ENCODE results near the gene WWOX. TPM values are rescaled to one million over a fixed set of nuclear protein-coding genes. Genes with fewer than 3 reads are reported as not detected.
A peak's percentile ranks its signal among the peaks of the same experiment; 100 is the strongest.

The WWOX gene
- total and polyA plus RNA-seq, 2 of the 13 experiments (the other 11 are each of a cell fraction or from before 2014, with no cell fraction given): 9.1 to 37.4 TPM

DNA sequence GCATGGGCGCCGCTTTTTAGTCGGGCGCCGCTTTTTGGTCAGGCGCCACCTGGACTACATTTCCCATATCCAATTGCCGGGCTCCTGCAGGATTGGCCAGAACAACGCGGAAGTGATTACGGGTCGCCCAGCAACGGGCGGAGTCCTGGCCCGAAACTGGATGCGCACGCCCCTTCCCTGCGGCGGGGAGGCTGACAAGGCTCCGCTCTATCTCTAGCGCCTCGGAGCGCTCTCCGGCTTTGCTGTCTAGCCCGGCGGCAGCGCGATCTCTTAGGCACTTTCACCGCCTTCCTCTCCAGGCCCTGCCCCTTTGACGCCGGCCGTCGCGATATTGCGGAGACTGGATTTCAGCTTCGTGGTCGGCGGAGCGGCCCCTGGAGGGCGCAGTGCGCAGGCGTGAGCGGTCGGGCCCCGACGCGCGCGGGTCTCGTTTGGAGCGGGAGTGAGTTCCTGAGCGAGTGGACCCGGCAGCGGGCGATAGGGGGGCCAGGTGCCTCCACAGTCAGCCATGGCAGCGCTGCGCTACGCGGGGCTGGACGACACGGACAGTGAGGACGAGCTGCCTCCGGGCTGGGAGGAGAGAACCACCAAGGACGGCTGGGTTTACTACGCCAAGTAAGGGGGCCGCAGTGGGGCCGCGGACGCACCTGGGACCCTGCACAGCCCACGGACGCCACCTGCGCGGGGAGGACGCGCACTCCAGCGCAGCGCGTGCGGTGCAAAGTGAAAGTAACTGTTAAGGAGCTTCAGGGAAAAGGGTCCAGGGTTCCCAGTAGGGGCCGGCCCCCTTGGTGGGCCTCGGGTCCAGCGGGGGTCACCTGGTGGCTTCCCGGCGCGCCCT lies at the start of gene WWOX (continued):
- TF ChIP-seq ZNF367 (CRISPR knock-in tag; IDR thresholded peaks at IDR 0.05; ENCODE audit: borderline replicate concordance) (peak; percentile 90; the same call in 1 of the 2 replicates), SP4 (CRISPR knock-in tag; IDR thresholded peaks at IDR 0.05) (0 out of 2 replicates have a peak, but pooled peaks have one; percentile 46), ZBTB20 (CRISPR knock-in tag; IDR thresholded peaks at IDR 0.05; ENCODE audit: borderline replicate concordance, low read depth) (peak; percentile 87), SIN3A (IDR thresholded peaks at IDR 0.05; ENCODE audit: borderline replicate concordance, low read depth, low read length) (peak; percentile 81; the same call in 1 of the 2 replicates), NFE2L1 (CRISPR knock-in tag; IDR thresholded peaks at IDR 0.05; ENCODE audit: borderline replicate concordance) (no peak), CAMTA2 (CRISPR knock-in tag; IDR thresholded peaks at IDR 0.05; ENCODE audit: borderline replicate concordance) (peak; percentile 84; the same call in 1 of the 2 replicates), MYC (CRISPR knock-in tag; IDR thresholded peaks at IDR 0.05; ENCODE audit: borderline replicate concordance) (peak; percentile 92), ZNF292 (CRISPR knock-in tag; IDR thresholded peaks at IDR 0.05; ENCODE audit: borderline replicate concordance, low read depth) (peak; percentile 5; the same call in 1 of the 2 replicates), NKX3-1 (CRISPR knock-in tag; IDR thresholded peaks at IDR 0.05) (peak; percentile 84), ZNF550 (CRISPR knock-in tag; IDR thresholded peaks at IDR 0.05; ENCODE audit: borderline replicate concordance) (peak; percentile 89; the same call in 1 of the 2 replicates), ZNF143 (CRISPR knock-in tag; IDR thresholded peaks at IDR 0.05) (peak; percentile 94), HNF1B (CRISPR knock-in tag; IDR thresholded peaks at IDR 0.05) (peak; percentile 96), POLR2A (IDR thresholded peaks at IDR 0.05; ENCODE audit: insufficient read depth in 1 of 2, low read depth in 2 of 2, low read length in 2 of 2) (peak; percentile 86 to 93), KAT7 (CRISPR knock-in tag; IDR thresholded peaks at IDR 0.05; ENCODE audit: borderline replicate concordance) (peak; percentile 94), ZNF263 (CRISPR knock-in tag; IDR thresholded peaks at IDR 0.05) (peak; percentile 33; the same call in 1 of the 2 replicates), ZNF720 (CRISPR knock-in tag; IDR thresholded peaks at IDR 0.05) (peak; percentile 94), ZNF607 (CRISPR knock-in tag; IDR thresholded peaks at IDR 0.05; ENCODE audit: borderline replicate concordance) (peak; percentile 66), ESRRA (CRISPR knock-in tag; IDR thresholded peaks at IDR 0.05; ENCODE audit: low read depth) (peak; percentile 75), NAIF1 (CRISPR knock-in tag; IDR thresholded peaks at IDR 0.05; ENCODE audit: borderline replicate concordance) (peak; percentile 83), ZNF773 (CRISPR knock-in tag; IDR thresholded peaks at IDR 0.05; ENCODE audit: borderline replicate concordance) (no peak), CCDC6 (CRISPR knock-in tag; IDR thresholded peaks at IDR 0.05) (peak; percentile 93), THYN1 (CRISPR knock-in tag; IDR thresholded peaks at IDR 0.05; ENCODE audit: borderline replicate concordance, low read depth) (no peak), MXI1 (IDR thresholded peaks at IDR 0.05; ENCODE audit: borderline replicate concordance, low read depth, low read length) (peak; percentile 93; the same call in 1 of the 3 replicates), ZNF224 (CRISPR knock-in tag; IDR thresholded peaks at IDR 0.05) (peak; percentile 64; the same call in 1 of the 2 replicates)
- TF ChIP-seq, protein P1, sequence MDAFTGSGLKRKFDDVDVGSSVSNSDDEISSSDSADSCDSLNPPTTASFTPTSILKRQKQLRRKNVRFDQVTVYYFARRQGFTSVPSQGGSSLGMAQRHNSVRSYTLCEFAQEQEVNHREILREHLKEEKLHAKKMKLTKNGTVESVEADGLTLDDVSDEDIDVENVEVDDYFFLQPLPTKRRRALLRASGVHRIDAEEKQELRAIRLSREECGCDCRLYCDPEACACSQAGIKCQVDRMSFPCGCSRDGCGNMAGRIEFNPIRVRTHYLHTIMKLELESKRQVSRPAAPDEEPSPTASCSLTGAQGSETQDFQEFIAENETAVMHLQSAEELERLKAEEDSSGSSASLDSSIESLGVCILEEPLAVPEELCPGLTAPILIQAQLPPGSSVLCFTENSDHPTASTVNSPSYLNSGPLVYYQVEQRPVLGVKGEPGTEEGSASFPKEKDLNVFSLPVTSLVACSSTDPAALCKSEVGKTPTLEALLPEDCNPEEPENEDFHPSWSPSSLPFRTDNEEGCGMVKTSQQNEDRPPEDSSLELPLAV (CRISPR knock-in tag; conservative IDR thresholded peaks at IDR 0.05; ENCODE audit: low read depth): no peak
- TF ChIP-seq, protein P2, sequence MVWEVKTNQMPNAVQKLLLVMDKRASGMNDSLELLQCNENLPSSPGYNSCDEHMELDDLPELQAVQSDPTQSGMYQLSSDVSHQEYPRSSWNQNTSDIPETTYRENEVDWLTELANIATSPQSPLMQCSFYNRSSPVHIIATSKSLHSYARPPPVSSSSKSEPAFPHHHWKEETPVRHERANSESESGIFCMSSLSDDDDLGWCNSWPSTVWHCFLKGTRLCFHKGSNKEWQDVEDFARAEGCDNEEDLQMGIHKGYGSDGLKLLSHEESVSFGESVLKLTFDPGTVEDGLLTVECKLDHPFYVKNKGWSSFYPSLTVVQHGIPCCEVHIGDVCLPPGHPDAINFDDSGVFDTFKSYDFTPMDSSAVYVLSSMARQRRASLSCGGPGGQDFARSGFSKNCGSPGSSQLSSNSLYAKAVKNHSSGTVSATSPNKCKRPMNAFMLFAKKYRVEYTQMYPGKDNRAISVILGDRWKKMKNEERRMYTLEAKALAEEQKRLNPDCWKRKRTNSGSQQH (CRISPR knock-in tag; IDR thresholded peaks at IDR 0.05; ENCODE audit: low read depth): peak; percentile 28; the same call in 1 of the 2 replicates
